Parathyroid adenoma (tissue), 2 donors: ENCODE data around the gene CPM.

ENCODE experiments used
- H2AFZ ChIP-seq: fragments of 300-600 bp; sonication (generic); one replicate; pipeline ENCODE4 v1.7.0; 2017; ENCODE audit warnings: antibody characterized with exemption, mild to moderate bottlenecking
- H3K27ac ChIP-seq: fragments of 300-600 bp; sonication (generic); one replicate; pipeline ENCODE4 v1.7.0; 2017
- H3K27me3 ChIP-seq: fragments of 300-600 bp; sonication (generic); one replicate; pipeline ENCODE4 v1.7.0; 2017; ENCODE audit warnings: low read length; ENCODE audit not compliant: control insufficient read depth, insufficient read depth
- H3K36me3 ChIP-seq: fragments of 300-600 bp; sonication (generic); one replicate; pipeline ENCODE4 v1.7.0; 2017; ENCODE audit warnings: low read length; ENCODE audit not compliant: control insufficient read depth, insufficient read depth
- H3K4me1 ChIP-seq: fragments of 300-600 bp; sonication (generic); one replicate; pipeline ENCODE4 v1.7.0; 2017; ENCODE audit warnings: control low read depth
- H3K4me2 ChIP-seq: fragments of 300-600 bp; sonication (generic); one replicate; pipeline ENCODE4 v1.7.0; 2017; ENCODE audit warnings: low read length
- H3K4me3 ChIP-seq: fragments of 300-600 bp; sonication (generic); one replicate; pipeline ENCODE4 v1.7.0; 2017; ENCODE audit warnings: low read depth, low read length
- H3K79me2 ChIP-seq: fragments of 300-600 bp; sonication (generic); one replicate; pipeline ENCODE4 v1.7.0; 2017; ENCODE audit warnings: control low read depth
- H3K9ac ChIP-seq: fragments of 300-600 bp; sonication (generic); one replicate; pipeline ENCODE4 v1.7.0; 2017; ENCODE audit warnings: mild to moderate bottlenecking
- H3K9me3 ChIP-seq: fragments of 300-600 bp; sonication (generic); one replicate; pipeline ENCODE4 v1.7.0; 2017; ENCODE audit warnings: low read length; ENCODE audit not compliant: control insufficient read depth
- CTCF ChIP-seq: fragments of 300-600 bp; sonication (generic); IDR thresholded peaks from one replicate; pipeline ENCODE4 v1.7.0; 2017; ENCODE audit warnings: antibody characterized with exemption, mild to moderate bottlenecking
- donor health status: primary hyperparathyroidism.

CPM gene

DNA sequence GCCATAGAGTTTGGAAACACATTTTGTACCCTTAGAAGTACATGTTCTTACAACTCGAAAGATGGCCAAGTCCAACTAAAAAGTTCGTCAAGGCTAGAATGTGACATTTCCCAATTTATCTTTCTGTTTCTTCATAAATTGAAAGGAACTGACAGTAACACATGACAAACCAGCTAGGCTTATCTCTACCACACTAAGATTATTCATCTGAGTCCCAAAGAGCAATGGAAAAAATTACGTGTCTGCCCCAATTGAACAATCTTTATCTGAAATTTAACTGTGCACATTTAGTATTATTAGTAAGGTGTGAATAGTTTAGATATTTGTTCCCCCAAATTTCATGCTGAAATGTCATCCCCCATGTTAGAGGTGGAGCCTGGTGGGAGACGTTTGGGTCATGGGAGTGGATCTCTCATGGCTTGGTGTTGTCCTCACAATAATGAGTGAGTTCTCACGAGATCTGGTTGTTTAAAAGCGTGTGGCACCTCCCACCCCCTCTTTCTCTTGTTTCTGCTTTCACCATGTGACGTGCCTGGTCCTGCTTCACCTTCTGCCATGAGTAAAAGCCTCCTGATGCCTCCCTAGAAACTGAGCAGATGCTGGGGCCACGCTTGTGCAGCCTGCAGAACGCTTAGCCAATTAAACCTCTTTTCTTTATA is 13.3 kb downstream of the CPM start:
- no peak overlapping the region for H3K4me3 ChIP-seq
- no peak overlapping the region for H2AFZ ChIP-seq
- H3K9ac ChIP-seq, result no peak overlapping the region
- no peaks in the 10 kb centered on the region for H3K36me3 ChIP-seq
- H3K4me2 ChIP-seq, result no peak overlapping the region
- H3K27ac ChIP-seq, result no peak overlapping the region
- TF ChIP-seq CTCF, result no peak
- peaks cover 2% of the 10 kb centered on the region for H3K4me1 ChIP-seq
- no peaks in the 10 kb centered on the region for H3K27me3 ChIP-seq
- H3K79me2 ChIP-seq, result no peaks in the 10 kb centered on the region
- H3K9me3 ChIP-seq, result no peaks in the 10 kb centered on the region

GRCh38 chr12:68918960-68919359 is 14.0 kb downstream of the CPM start:
- TF ChIP-seq CTCF, result no peak
- no peaks in the 10 kb centered on the region for H3K79me2 ChIP-seq
- no peak overlapping the region for H3K9ac ChIP-seq
- H3K36me3 ChIP-seq, result no peaks in the 10 kb centered on the region
- no peak overlapping the region for H3K4me3 ChIP-seq
- no peak overlapping the region for H3K4me2 ChIP-seq
- no peaks in the 10 kb centered on the region for H3K27me3 ChIP-seq
- no peak overlapping the region for H2AFZ ChIP-seq
- no peaks in the 10 kb centered on the region for H3K9me3 ChIP-seq
- no peak overlapping the region for H3K27ac ChIP-seq
- peaks cover 2% of the 10 kb centered on the region for H3K4me1 ChIP-seq

DNA sequence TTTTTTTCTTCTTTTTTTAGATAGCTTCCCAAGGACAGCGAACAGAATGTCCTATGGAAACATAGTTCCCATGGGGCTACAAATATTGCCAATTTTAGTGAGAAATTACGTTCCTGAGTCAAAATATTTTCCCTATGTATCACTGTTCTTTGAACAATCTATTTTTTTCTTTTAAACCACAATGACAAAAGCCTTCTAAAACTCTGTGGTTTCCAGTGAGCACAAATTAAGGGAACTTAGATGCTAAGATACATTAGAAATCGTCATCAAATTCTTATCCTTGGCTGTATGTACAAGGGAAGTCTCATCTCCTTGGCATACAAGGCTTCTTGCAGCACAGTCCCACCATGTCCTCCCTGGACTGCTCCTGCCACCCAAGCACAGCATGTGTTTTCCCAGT is 17.9 kb downstream of the CPM start:
- TF ChIP-seq CTCF, result no peak
- Histone ChIP-seq H2AFZ (no peak overlapping the region), H3K27ac (peak overlapping the region; percentile 32), H3K27me3 (no peaks in the 10 kb centered on the region), H3K79me2 (no peaks in the 10 kb centered on the region), H3K4me2 (no peak overlapping the region), H3K9me3 (no peaks in the 10 kb centered on the region), H3K9ac (no peak overlapping the region), H3K36me3 (no peaks in the 10 kb centered on the region), H3K4me3 (no peak overlapping the region), H3K4me1 (no peaks in the 10 kb centered on the region)

GRCh38 chr12:68913682-68914081 is 19.3 kb downstream of the CPM start:
- no peaks in the 10 kb centered on the region for H3K79me2 ChIP-seq
- H2AFZ ChIP-seq, result no peak overlapping the region
- H3K9me3 ChIP-seq, result no peaks in the 10 kb centered on the region
- TF ChIP-seq CTCF, result no peak
- H3K36me3 ChIP-seq, result no peaks in the 10 kb centered on the region
- no peaks in the 10 kb centered on the region for H3K27me3 ChIP-seq
- no peak overlapping the region for H3K27ac ChIP-seq
- no peaks in the 10 kb centered on the region for H3K4me1 ChIP-seq
- no peak overlapping the region for H3K4me2 ChIP-seq
- H3K4me3 ChIP-seq, result no peak overlapping the region
- no peak overlapping the region for H3K9ac ChIP-seq

- no peak overlapping the region for H3K9ac ChIP-seq
- H3K27ac ChIP-seq, result peak overlapping the region; percentile 24
Observed at GRCh38 chr12:68912916-68913315, 20.1 kb downstream of the CPM start.

More at GRCh38 chr12:68912916-68913315, 20.1 kb downstream of the CPM start:
- H3K36me3 ChIP-seq, result no peaks in the 10 kb centered on the region
- no peaks in the 10 kb centered on the region for H3K79me2 ChIP-seq
- H3K27me3 ChIP-seq, result no peaks in the 10 kb centered on the region
- TF ChIP-seq CTCF, result no peak
- no peaks in the 10 kb centered on the region for H3K4me1 ChIP-seq
- no peak overlapping the region for H3K4me2 ChIP-seq
- H3K4me3 ChIP-seq, result no peak overlapping the region
- H2AFZ ChIP-seq, result no peak overlapping the region
- no peaks in the 10 kb centered on the region for H3K9me3 ChIP-seq
